ENCODE results near the gene ATG4C. TPM values are rescaled to one million over a fixed set of nuclear protein-coding genes. Genes with fewer than 3 reads are reported as not detected.
"Not testable (repeated sequence)": the region's sequence is repeated elsewhere in the genome, so short reads cannot be mapped to it uniquely, and the experiment has no call there.

The ATG4C gene
- 10.9 TPM for polyA plus RNA-seq (2013, experiment 1 of 2)
- 12.7 TPM for polyA plus RNA-seq (2013, experiment 2 of 2)

- Histone ChIP-seq H3K36me3 (ENCODE audit: control insufficient read depth, insufficient read depth, low read length) (no peaks in the 10 kb centered on the region), H3K4me1 (ENCODE audit: control insufficient read depth, insufficient read depth, low read length, poor library complexity, severe bottlenecking) (no peaks in the 10 kb centered on the region), H3K4me3 (ENCODE audit: extremely low read depth, insufficient read depth, low read length, poor library complexity, severe bottlenecking) (peak within 1 kb of the TSS; percentile 74), H3K9me3 (ENCODE audit: control insufficient read depth, low read length) (no peaks in the 10 kb centered on the region), H3K27ac (ENCODE audit: low read depth, low read length, severe bottlenecking) (peak within 1 kb of the TSS; percentile 81)
- WGBS, 2 experiments (ENCODE audit: insufficient coverage in 2 of 2) = 0% methylated on average over 28 to 33 of the region's 38 CpGs
Observed at GRCh38 chr1:62783736-62784508, at the start of gene ATG4C. Gene ATG4C (plus strand): TSS chr1:62784132. CDS start chr1:62803787, 19,655 bp downstream.

- Histone ChIP-seq H3K4me3 (ENCODE audit: extremely low read depth, insufficient read depth, low read length, poor library complexity, severe bottlenecking) (no peak overlapping the region), H3K27ac (ENCODE audit: low read depth, low read length, severe bottlenecking) (peak overlapping the region; percentile 49)
- WGBS, 2 experiments (ENCODE audit: insufficient coverage in 2 of 2) = no CpG with 5 or more reads among the region's 3 CpGs
Observed at GRCh38 chr1:62735491-62736171, 48.3 kb upstream of the ATG4C start.

GRCh38 chr1:62740701-62741100, 43.2 kb upstream of the ATG4C start:
- not testable (repeated sequence) for H3K4me1 ChIP-seq (ENCODE audit: control insufficient read depth, insufficient read depth, low read length, poor library complexity, severe bottlenecking); H3K36me3 ChIP-seq (ENCODE audit: control insufficient read depth, insufficient read depth, low read length)
- WGBS, 2 experiments (ENCODE audit: insufficient coverage in 2 of 2) = no CpG with 5 or more reads among the region's 3 CpGs

More at GRCh38 chr1:62735491-62736171, 48.3 kb upstream of the ATG4C start:
- peaks cover 10% of the 10 kb centered on the region for H3K4me1 ChIP-seq (ENCODE audit: control insufficient read depth, insufficient read depth, low read length, poor library complexity, severe bottlenecking)
- no peaks in the 10 kb centered on the region for H3K36me3 ChIP-seq (ENCODE audit: control insufficient read depth, insufficient read depth, low read length)
- H3K9me3 ChIP-seq (ENCODE audit: control insufficient read depth, low read length) = no peaks in the 10 kb centered on the region

GRCh38 chr1:62744611-62745577, 39.0 kb upstream of the ATG4C start:
- Histone ChIP-seq H3K4me1 (ENCODE audit: control insufficient read depth, insufficient read depth, low read length, poor library complexity, severe bottlenecking) (no peaks in the 10 kb centered on the region), H3K9me3 (ENCODE audit: control insufficient read depth, low read length) (no peaks in the 10 kb centered on the region), H3K36me3 (ENCODE audit: control insufficient read depth, insufficient read depth, low read length) (no peaks in the 10 kb centered on the region), H3K27ac (ENCODE audit: low read depth, low read length, severe bottlenecking) (no peak overlapping the region), H3K4me3 (ENCODE audit: extremely low read depth, insufficient read depth, low read length, poor library complexity, severe bottlenecking) (no peak overlapping the region)
- 13 to 25% methylated on average over 2 of the region's 3 CpGs for WGBS, 2 experiments (ENCODE audit: insufficient coverage in 2 of 2)

More at GRCh38 chr1:62740701-62741100, 43.2 kb upstream of the ATG4C start:
- not testable (repeated sequence) for H3K27ac ChIP-seq (ENCODE audit: low read depth, low read length, severe bottlenecking); H3K4me3 ChIP-seq (ENCODE audit: extremely low read depth, insufficient read depth, low read length, poor library complexity, severe bottlenecking); H3K9me3 ChIP-seq (ENCODE audit: control insufficient read depth, low read length)

- H3K27ac ChIP-seq (ENCODE audit: low read depth, low read length, severe bottlenecking) = no peak overlapping the region
- 90 to 91% methylated on average over 8 of the region's 12 CpGs for WGBS, 2 experiments (ENCODE audit: insufficient coverage in 2 of 2)
- H3K36me3 ChIP-seq (ENCODE audit: control insufficient read depth, insufficient read depth, low read length) = no peaks in the 10 kb centered on the region
- no peaks in the 10 kb centered on the region for H3K4me1 ChIP-seq (ENCODE audit: control insufficient read depth, insufficient read depth, low read length, poor library complexity, severe bottlenecking)
- H3K9me3 ChIP-seq (ENCODE audit: control insufficient read depth, low read length) = no peaks in the 10 kb centered on the region
- H3K4me3 ChIP-seq (ENCODE audit: extremely low read depth, insufficient read depth, low read length, poor library complexity, severe bottlenecking) = no peak overlapping the region
Observed at GRCh38 chr1:62746086-62746808, 37.7 kb upstream of the ATG4C start.

- no peaks in the 10 kb centered on the region for H3K4me1 ChIP-seq (ENCODE audit: control insufficient read depth, insufficient read depth, low read length, poor library complexity, severe bottlenecking)
- no CpG with 5 or more reads among the region's 3 CpGs for WGBS, 2 experiments (ENCODE audit: insufficient coverage in 2 of 2)
Observed at GRCh38 chr1:62746809-62747138, 37.2 kb upstream of the ATG4C start.

GRCh38 chr1:62753031-62753965, 30.6 kb upstream of the ATG4C start:
- H3K4me1 ChIP-seq (ENCODE audit: control insufficient read depth, insufficient read depth, low read length, poor library complexity, severe bottlenecking) = no peaks in the 10 kb centered on the region
- H3K4me3 ChIP-seq (ENCODE audit: extremely low read depth, insufficient read depth, low read length, poor library complexity, severe bottlenecking) = no peak overlapping the region
- H3K27ac ChIP-seq (ENCODE audit: low read depth, low read length, severe bottlenecking) = no peak overlapping the region
- H3K36me3 ChIP-seq (ENCODE audit: control insufficient read depth, insufficient read depth, low read length) = no peaks in the 10 kb centered on the region
- no peaks in the 10 kb centered on the region for H3K9me3 ChIP-seq (ENCODE audit: control insufficient read depth, low read length)
- 94 to 95% methylated on average over 30 to 32 of the region's 35 CpGs for WGBS, 2 experiments (ENCODE audit: insufficient coverage in 2 of 2)

More at GRCh38 chr1:62746809-62747138, 37.2 kb upstream of the ATG4C start:
- Histone ChIP-seq H3K9me3 (ENCODE audit: control insufficient read depth, low read length) (no peaks in the 10 kb centered on the region), H3K27ac (ENCODE audit: low read depth, low read length, severe bottlenecking) (no peak overlapping the region), H3K4me3 (ENCODE audit: extremely low read depth, insufficient read depth, low read length, poor library complexity, severe bottlenecking) (no peak overlapping the region), H3K36me3 (ENCODE audit: control insufficient read depth, insufficient read depth, low read length) (no peaks in the 10 kb centered on the region)

GRCh38 chr1:62754938-62755337, 29.0 kb upstream of the ATG4C start:
- not testable (repeated sequence) for H3K27ac ChIP-seq (ENCODE audit: low read depth, low read length, severe bottlenecking); H3K9me3 ChIP-seq (ENCODE audit: control insufficient read depth, low read length); H3K36me3 ChIP-seq (ENCODE audit: control insufficient read depth, insufficient read depth, low read length); H3K4me3 ChIP-seq (ENCODE audit: extremely low read depth, insufficient read depth, low read length, poor library complexity, severe bottlenecking); H3K4me1 ChIP-seq (ENCODE audit: control insufficient read depth, insufficient read depth, low read length, poor library complexity, severe bottlenecking)
- 52 to 62% methylated on average over 9 to 12 of the region's 13 CpGs for WGBS, 2 experiments (ENCODE audit: insufficient coverage in 2 of 2)

- H3K36me3 ChIP-seq (ENCODE audit: control insufficient read depth, insufficient read depth, low read length); H3K4me1 ChIP-seq (ENCODE audit: control insufficient read depth, insufficient read depth, low read length, poor library complexity, severe bottlenecking); H3K9me3 ChIP-seq (ENCODE audit: control insufficient read depth, low read length); H3K4me3 ChIP-seq (ENCODE audit: extremely low read depth, insufficient read depth, low read length, poor library complexity, severe bottlenecking); H3K27ac ChIP-seq (ENCODE audit: low read depth, low read length, severe bottlenecking): not testable (repeated sequence)
- WGBS, 2 experiments (ENCODE audit: insufficient coverage in 2 of 2) = 50 to 56% methylated on average over 1 to 2 of the region's 5 CpGs
Observed at GRCh38 chr1:62756255-62756884, 27.6 kb upstream of the ATG4C start.
